Common myeloid progenitor, CD34-positive (primary cell): ENCODE data around the gene TEAD3.

Source experiments
- CTCF ChIA-PET: fragments of 350-600 bp; sonication (Branson Sonifier 250); formaldehyde crosslinking; loops from one replicate; lab custom pipeline; 2021; ENCODE audit warnings: antibody characterized with exemption; lab: Charles Lee
- POLR2A ChIA-PET: fragments of 350-600 bp; sonication (Branson Sonifier 250); formaldehyde crosslinking; loops from one replicate; lab custom pipeline; 2021; ENCODE audit warnings: antibody characterized with exemption; lab: Charles Lee
- DNase-seq, 3 donors: peaks; one replicate each; pipeline versions ENCODE4 v3.0.0 to v3.0.0-alpha.2; 2013
- H3K27ac ChIP-seq, 2 experiments: 1 replicate in 1 of 2; 2 replicates in 1 of 2; pipeline ENCODE4 v1.7.0; 2013; ENCODE audit warnings: inconsistent platforms in 2 of 2, low read length in 2 of 2, mild to moderate bottlenecking in 2 of 2, low read depth in 1 of 2, moderate library complexity in 1 of 2; ENCODE audit not compliant: severe bottlenecking in 2 of 2, insufficient read depth in 1 of 2, poor library complexity in 1 of 2
- H3K27me3 ChIP-seq, 5 experiments: replicated peaks in 2 of 5; 1 replicate in 3 of 5; 2 replicates in 2 of 5; pipeline versions ENCODE4 v1.6.1 to v1.7.0; 2013; ENCODE audit warnings: low read length in 4 of 5, mild to moderate bottlenecking in 2 of 5, moderate library complexity in 2 of 5, inconsistent platforms in 1 of 5; ENCODE audit not compliant: insufficient read depth in 5 of 5, control insufficient read depth in 4 of 5
- H3K36me3 ChIP-seq, 4 experiments: 1 replicate in 2 of 4; 2 replicates in 2 of 4; pipeline versions ENCODE4 v1.6.1 to v1.7.0; 2013; ENCODE audit warnings: low read length in 3 of 4, control low read depth in 1 of 4, mild to moderate bottlenecking in 1 of 4; ENCODE audit not compliant: control insufficient read depth in 4 of 4, insufficient read depth in 4 of 4
- H3K4me1 ChIP-seq, 4 experiments: 1 replicate in 3 of 4; 2 replicates in 1 of 4; pipeline versions ENCODE4 v1.6.1 to v1.7.1; 2013; ENCODE audit warnings: low read length in 3 of 4, mild to moderate bottlenecking in 3 of 4, control low read depth in 1 of 4, inconsistent platforms in 1 of 4, moderate library complexity in 1 of 4; ENCODE audit not compliant: control insufficient read depth in 4 of 4, insufficient read depth in 4 of 4; ENCODE audit errors: control extremely low read depth in 1 of 4
- H3K4me3 ChIP-seq, 7 experiments: 1 replicate in 4 of 7; 2 replicates in 3 of 7; pipeline versions ENCODE4 v1.5.1 to v1.7.0; 2013; ENCODE audit warnings: mild to moderate bottlenecking in 7 of 7, low read length in 6 of 7, moderate library complexity in 6 of 7, inconsistent platforms in 2 of 7, low read depth in 2 of 7, control low read depth in 1 of 7; ENCODE audit not compliant: insufficient read depth in 4 of 7, control insufficient read depth in 1 of 7; ENCODE audit errors: extremely low read depth in 1 of 7
- H3K9me3 ChIP-seq, 5 experiments: 1 replicate in 4 of 5; 2 replicates in 1 of 5; pipeline versions ENCODE4 v1.6.1 to v1.7.1; 2013; ENCODE audit warnings: low read length in 4 of 5, mild to moderate bottlenecking in 2 of 5, inconsistent platforms in 1 of 5, low read depth in 1 of 5, moderate library complexity in 1 of 5; ENCODE audit not compliant: control insufficient read depth in 4 of 5, insufficient read depth in 2 of 5; ENCODE audit errors: control extremely low read depth in 1 of 5
- WGBS: methylation state at CpG from one replicate; pipeline ENCODE4 v1.1.5; 2013; ENCODE audit not compliant: insufficient coverage; 5-methylcytosine and 5-hydroxymethylcytosine counted together

TEAD3 gene

GRCh38 chr6:35468181-35468979, 28.5 kb downstream of the TEAD3 start, which contains the start of gene RPL10A:
RPL10A (plus strand) TSS chr6:35468401; CDS start chr6:35468435, 34 bp downstream.
- peaks cover 2 to 39% (median 30%) of the 10 kb centered on the region in 4 experiments for H3K4me1 ChIP-seq
- DNase-seq = peak; percentile 97 to 99 (median 97)
- POLR2A ChIA-PET = interaction anchor here (1.4 to 1.8 kb wide), 2 partner anchors 112 to 126 kb away, joined by 4 read pairs; partner anchors contain the start of gene PPARD
- H3K27me3 ChIP-seq = no peaks in the 10 kb centered on the region
- CTCF ChIA-PET = interaction anchor here (0.8 to 3.0 kb wide), 19 partner anchors 9 to 175 kb away, joined by 3 to 16 read pairs (median 4); partner anchors contain the start of gene DEF6
- H3K27ac ChIP-seq = peak within 1 kb of the TSS; percentile 88 to 94
- under 1% methylated on average over 79 of the region's 86 CpGs for WGBS
- no peaks in the 10 kb centered on the region for H3K9me3 ChIP-seq
- H3K4me3 ChIP-seq = peak within 1 kb of the TSS; percentile 73 to 97 (median 90)
- H3K36me3 ChIP-seq = peaks cover 2 to 53% (median 26%) of the 10 kb centered on the region in 4 experiments

DNA sequence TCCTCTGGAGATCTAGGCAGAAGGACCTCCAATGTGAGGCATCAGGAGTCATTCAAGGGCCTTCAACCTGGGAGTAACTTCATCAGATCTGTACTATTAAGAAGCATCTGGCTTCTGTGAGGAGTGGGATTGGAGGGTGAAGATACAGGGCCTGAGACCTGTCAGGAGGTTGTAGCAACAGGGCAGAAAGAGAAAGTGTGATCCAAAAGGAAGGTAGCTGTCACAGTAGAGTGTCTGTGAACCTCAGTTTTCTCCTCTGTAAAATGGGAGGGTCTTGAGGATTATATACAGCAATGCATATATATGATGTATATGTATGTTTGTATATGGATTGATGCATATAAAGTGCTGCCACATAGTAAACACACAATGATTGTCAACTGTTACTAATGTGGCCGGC, 31.2 kb downstream of the TEAD3 start:
- H3K4me3 ChIP-seq = no peak overlapping the region
- POLR2A ChIA-PET = interaction anchor here (0.6 kb wide), 1 partner anchor 95 kb away, joined by 3 read pairs; no protein-coding TSS in a partner anchor
- peaks cover 2 to 33% (median 18%) of the 10 kb centered on the region in 4 experiments for H3K36me3 ChIP-seq
- no peaks in the 10 kb centered on the region for H3K27me3 ChIP-seq
- no peak for DNase-seq
- CTCF ChIA-PET = interaction anchor here (0.9 to 5.2 kb wide), 12 partner anchors 11 to 272 kb away, joined by 3 to 30 read pairs (median 4); partner anchors contain the start of genes DEF6, FANCE and PPARD
- peaks cover 2 to 28% (median 22%) of the 10 kb centered on the region in 4 experiments for H3K4me1 ChIP-seq
- no peaks in the 10 kb centered on the region for H3K9me3 ChIP-seq
- WGBS = 100% methylated on average over 1 of the region's 1 CpG
- no peak overlapping the region for H3K27ac ChIP-seq

DNA sequence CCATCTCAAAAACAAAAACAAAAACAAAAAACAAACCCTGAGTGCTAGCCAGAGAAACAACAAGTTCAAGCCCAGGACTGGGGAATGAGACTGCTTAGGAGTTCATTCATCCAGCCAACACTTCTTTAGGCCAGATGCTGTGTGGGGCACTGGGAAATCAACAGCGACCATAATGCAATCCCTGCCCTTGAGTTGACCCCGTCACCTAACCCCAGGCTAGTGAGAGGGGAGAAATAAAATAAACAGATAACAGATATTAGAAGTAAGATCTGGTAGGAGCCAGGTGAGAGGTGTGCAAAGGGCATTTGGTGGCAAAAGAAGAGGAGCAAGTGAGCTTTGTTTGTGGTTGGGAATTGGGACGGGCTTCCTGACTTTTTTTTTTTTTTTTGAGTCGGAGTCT, 33.6 kb downstream of the TEAD3 start:
- Histone ChIP-seq H3K4me1 (peaks cover 0 to 7% (median 5%) of the 10 kb centered on the region in 4 experiments), H3K9me3 (no peaks in the 10 kb centered on the region), H3K4me3 (no peak overlapping the region), H3K27ac (no peak overlapping the region), H3K27me3 (no peaks in the 10 kb centered on the region), H3K36me3 (peaks cover 2 to 32% (median 19%) of the 10 kb centered on the region in 4 experiments)
- no peak for DNase-seq
- CTCF ChIA-PET = interaction anchor here (0.7 to 5.2 kb wide), 4 partner anchors 9 to 166 kb away, joined by 3 to 30 read pairs (median 3); partner anchors contain the start of gene DEF6
- POLR2A ChIA-PET = no interaction called here
- WGBS = 90% methylated on average over 2 of the region's 4 CpGs

GRCh38 chr6:35461270-35461669, 35.6 kb downstream of the TEAD3 start:
- H3K27me3 ChIP-seq = no peaks in the 10 kb centered on the region
- no peaks in the 10 kb centered on the region for H3K9me3 ChIP-seq
- no peak overlapping the region for H3K27ac ChIP-seq
- no peaks in the 10 kb centered on the region for H3K4me1 ChIP-seq
- H3K4me3 ChIP-seq = no peak overlapping the region
- ChIA-PET POLR2A (no interaction called here), CTCF (interaction anchor here (0.6 kb wide), 1 partner anchor 9 kb away, joined by 3 read pairs; the partner anchor contains the start of gene FANCE)
- H3K36me3 ChIP-seq = peaks cover 4 to 46% (median 27%) of the 10 kb centered on the region in 4 experiments
- no peak for DNase-seq
- WGBS = 100% methylated on average over 3 of the region's 3 CpGs

GRCh38 chr6:35457907-35458306, 39.0 kb downstream of the TEAD3 start:
- POLR2A ChIA-PET = no interaction called here
- H3K27ac ChIP-seq = no peak overlapping the region
- H3K27me3 ChIP-seq = no peaks in the 10 kb centered on the region
- CTCF ChIA-PET = interaction anchor here (0.9 to 3.0 kb wide), 5 partner anchors 9 to 130 kb away, joined by 3 to 10 read pairs (median 3); no protein-coding TSS in a partner anchor
- peaks cover 6 to 18% (median 10%) of the 10 kb centered on the region in 4 experiments for H3K4me1 ChIP-seq
- no peak for DNase-seq
- H3K9me3 ChIP-seq = no peaks in the 10 kb centered on the region
- peaks cover 8 to 40% (median 27%) of the 10 kb centered on the region in 4 experiments for H3K36me3 ChIP-seq
- 100% methylated on average over 2 of the region's 4 CpGs for WGBS
- H3K4me3 ChIP-seq = no peak overlapping the region

GRCh38 chr6:35454391-35455110, 42.3 kb downstream of the TEAD3 start:
- no peaks in the 10 kb centered on the region for H3K9me3 ChIP-seq
- H3K27me3 ChIP-seq = no peaks in the 10 kb centered on the region
- peaks cover 8 to 28% (median 22%) of the 10 kb centered on the region in 4 experiments for H3K36me3 ChIP-seq
- H3K27ac ChIP-seq = no peak overlapping the region
- peaks cover 18 to 35% (median 21%) of the 10 kb centered on the region in 4 experiments for H3K4me1 ChIP-seq
- ChIA-PET POLR2A (no interaction called here), CTCF (interaction anchor here (0.6 to 2.0 kb wide), 9 partner anchors 9 to 168 kb away, joined by 3 to 5 read pairs (median 4); partner anchors contain the start of genes DEF6, PPARD and RPL10A)
- no peak for DNase-seq
- H3K4me3 ChIP-seq = no peak overlapping the region
- WGBS = 98% methylated on average over 6 of the region's 9 CpGs
